Endothelial cell of umbilical vein (primary cell): ENCODE results near the gene ORM2. TPM values are rescaled to one million over a fixed set of nuclear protein-coding genes. Genes with fewer than 3 reads are reported as not detected.

Experiments used
- BruUV-seq: library from RNA; stranded (reverse); fragments of 400-500 nt; replicated peaks from 2 replicates; lab custom pipeline; 2021; lab: Mats Ljungman, UMichigan
- CTCF ChIA-PET: fragments of 300-600, 350-600 bp; sonication (Branson Sonifier 250); formaldehyde crosslinking; loops from one replicate; lab custom pipeline; 2021; ENCODE audit warnings: antibody characterized with exemption, inconsistent platforms; lab: Charles Lee
- POLR2A ChIA-PET: fragments of 300-600, 350-600 bp; sonication (Branson Sonifier 250); formaldehyde crosslinking; loops from one replicate; lab custom pipeline; 2021; ENCODE audit warnings: antibody characterized with exemption, inconsistent platforms; lab: Charles Lee
- DNase-seq: peaks from one replicate; pipeline ENCODE4 v3.0.0-alpha.2; 2011; ENCODE audit warnings: low read depth, low spot score
- FAIRE-seq: peaks from 2 replicates; lab custom pipeline; 2011; peaks lifted over from hg19 to GRCh38; lab: Jason Lieb, UNC
- H2AFZ ChIP-seq: 2 replicates; pipeline ENCODE4 v1.6.0; 2012; ENCODE audit warnings: low read depth, low read length, control low read depth, inconsistent platforms
- H3K27ac ChIP-seq: 2 replicates; pipeline ENCODE4 v1.5.1; 2011; ENCODE audit warnings: low read depth, mild to moderate bottlenecking, control low read depth, low read length, moderate library complexity; ENCODE audit not compliant: insufficient read depth
- H3K27me3 ChIP-seq, 2 experiments: 2 replicates each; pipeline versions ENCODE4 v1.6.0 to v1.6.1; 2011; ENCODE audit warnings: low read length in 2 of 2, mixed read lengths in 1 of 2; ENCODE audit not compliant: control insufficient read depth in 2 of 2, insufficient read depth in 2 of 2
- H3K36me3 ChIP-seq, 2 experiments: 2 replicates in 1 of 2; 3 replicates in 1 of 2; pipeline ENCODE4 v1.5.1; 2011; ENCODE audit warnings: low read length in 2 of 2, mild to moderate bottlenecking in 1 of 2, moderate library complexity in 1 of 2; ENCODE audit not compliant: control insufficient read depth in 2 of 2, insufficient read depth in 2 of 2; ENCODE audit errors: extremely low read depth in 1 of 2
- H3K4me1 ChIP-seq: 3 replicates; pipeline ENCODE4 v1.5.1; 2011; ENCODE audit warnings: mild to moderate bottlenecking, low read length; ENCODE audit not compliant: control insufficient read depth, insufficient read depth; ENCODE audit errors: extremely low read depth
- H3K4me2 ChIP-seq: 2 replicates; pipeline ENCODE4 v1.6.1; 2011; ENCODE audit warnings: low read length, control low read depth, mixed read lengths; ENCODE audit not compliant: insufficient read depth
- H3K4me3 ChIP-seq, 3 experiments: fragments of 200-600 bp in 1 of 3; sonication (generic), shearing (Covaris generic) in 1 of 3; replicated peaks in 1 of 3; 2 replicates each; pipeline ENCODE4 v1.5.1; 2011 to 2016; ENCODE audit warnings: control low read depth in 3 of 3, low read length in 3 of 3, mild to moderate bottlenecking in 2 of 3, inconsistent platforms in 1 of 3, low read depth in 1 of 3, moderate library complexity in 1 of 3; ENCODE audit not compliant: insufficient read depth in 1 of 3
- H3K79me2 ChIP-seq: 2 replicates; pipeline ENCODE4 v1.6.0; 2012; ENCODE audit warnings: low read length, inconsistent platforms; ENCODE audit not compliant: control insufficient read depth, insufficient read depth
- H3K9ac ChIP-seq: replicated peaks from 2 replicates; pipeline ENCODE3; 2011; ENCODE audit warnings: low read length, control low read depth; ENCODE audit not compliant: insufficient read depth; ENCODE audit errors: extremely low read depth
- H3K9me1 ChIP-seq: replicated peaks from 3 replicates; pipeline ENCODE4 v1.6.0; 2011; ENCODE audit warnings: mild to moderate bottlenecking, low read length; ENCODE audit not compliant: control insufficient read depth, insufficient read depth; ENCODE audit errors: extremely low read depth
- H3K9me3 ChIP-seq: replicated peaks from 2 replicates; pipeline ENCODE4 v1.5.1; 2012; ENCODE audit warnings: low read length, inconsistent platforms; ENCODE audit not compliant: control insufficient read depth, insufficient read depth
- H4K20me1 ChIP-seq: replicated peaks from 2 replicates; pipeline ENCODE3; 2011; ENCODE audit warnings: mild to moderate bottlenecking, low read length; ENCODE audit not compliant: control insufficient read depth, insufficient read depth; ENCODE audit errors: extremely low read depth
- CTCF ChIP-seq, 2 donors: IDR thresholded peaks; 1 replicate in 1 of 2; 2 replicates in 1 of 2; pipeline ENCODE4 v1.5.1; 2011; ENCODE audit warnings: low read length in 2 of 2, mild to moderate bottlenecking in 2 of 2, moderate library complexity in 2 of 2, control low read depth in 1 of 2, inconsistent platforms in 1 of 2, low read depth in 1 of 2; ENCODE audit not compliant: insufficient read depth in 1 of 2; ENCODE audit errors: extremely low read depth in 1 of 2
- EZH2 ChIP-seq: IDR thresholded peaks from 2 replicates; pipeline ENCODE4 v1.6.1; 2012; ENCODE audit warnings: borderline replicate concordance, low read depth, mild to moderate bottlenecking, moderate library complexity, low read length, inconsistent platforms; ENCODE audit not compliant: severe bottlenecking
- FOS ChIP-seq: IDR thresholded peaks from 2 replicates; pipeline ENCODE4 v1.6.1; 2011; ENCODE audit warnings: mild to moderate bottlenecking, low read length, moderate library complexity, borderline replicate concordance; ENCODE audit not compliant: insufficient read depth
- GATA2 ChIP-seq: IDR thresholded peaks from 2 replicates; pipeline ENCODE4 v1.7.0; 2011; ENCODE audit warnings: low read depth, mild to moderate bottlenecking, moderate library complexity, mixed read lengths, low read length; ENCODE audit not compliant: insufficient read length, insufficient read depth
- JUN ChIP-seq: IDR thresholded peaks from 2 replicates; pipeline ENCODE4 v1.6.1; 2011; ENCODE audit warnings: borderline replicate concordance, low read depth; ENCODE audit not compliant: insufficient read length, insufficient read depth
- MAX ChIP-seq: IDR thresholded peaks from 2 replicates; pipeline ENCODE4 v1.6.1; 2011; ENCODE audit not compliant: insufficient read depth, insufficient read length
- MYC ChIP-seq: IDR thresholded peaks from one replicate; pipeline ENCODE4 v1.6.1; 2011; ENCODE audit warnings: mild to moderate bottlenecking, low read depth, low read length
- POLR2A ChIP-seq: IDR thresholded peaks from 2 replicates; pipeline ENCODE4 v1.6.1; 2012; ENCODE audit warnings: low read depth, mild to moderate bottlenecking, control low read depth, low read length
- POLR2AphosphoS5 ChIP-seq: IDR thresholded peaks from 2 replicates; pipeline ENCODE4 v1.6.1; 2012; ENCODE audit warnings: low read depth, mild to moderate bottlenecking, control low read depth, low read length, moderate library complexity; ENCODE audit not compliant: insufficient read depth
- dilution Hi-C: fragments of 300-500 bp; cut with MboI; formaldehyde crosslinking; loops from one replicate; pipeline ENCODE4 v1.15.0; 2019; ENCODE audit warnings: low sequenced_read_pairs; ENCODE audit not compliant: extremely low pct_ligation_motif_present
- intact Hi-C: fragments of 100-400 bp; cut with micrococcal nuclease; formaldehyde crosslinking; loops from one replicate; pipeline ENCODE4 v1.10.0; 2022
- polyA plus RNA-seq, 4 experiments: library from polyadenylated mRNA; depleted of rRNA in 3 of 4; stranded (reverse) in 3 of 4; unstranded in 1 of 4; fragments of >200 nt; gene quantifications; 2 replicates each; pipeline versions ENCODE4 v1.2.1 to v1.2.3, GENCODE V29; 2011 to 2012; ENCODE audit warnings: missing spikeins in 1 of 4
- total RNA-seq: library from RNA; stranded (reverse); gene quantifications from 2 replicates; pipeline ENCODE4 v1.2.3, GENCODE V29; 2021

Gene ORM2
- total and polyA plus RNA-seq, 2 donors (not counting 3 experiments of a cell fraction or from before 2014, with no cell fraction given) = not detected

GRCh38 chr9:114355821-114356220, 26.2 kb downstream of the ORM2 start:
- Histone ChIP-seq H3K4me3 (no peak overlapping the region), H3K9me3 (no peaks in the 10 kb centered on the region), H3K27me3 (no peaks in the 10 kb centered on the region), H3K9me1 (no peaks in the 10 kb centered on the region), H3K27ac (no peak overlapping the region), H3K9ac (no peak overlapping the region), H3K4me2 (no peak overlapping the region), H4K20me1 (no peaks in the 10 kb centered on the region), H3K4me1 (no peaks in the 10 kb centered on the region), H3K36me3 (peaks cover 5 to 34% of the 10 kb centered on the region in 2 experiments), H3K79me2 (no peaks in the 10 kb centered on the region), H2AFZ (no peak overlapping the region)
- dilution Hi-C loops (no loop called here), intact Hi-C loops (no loop called here)
- TF ChIP-seq EZH2 = no peak
- TF ChIP-seq JUN = no peak
- TF ChIP-seq MYC = no peak
- no peak for TF ChIP-seq MAX
- no peak for TF ChIP-seq GATA2
- TF ChIP-seq FOS = no peak
- no peak for TF ChIP-seq POLR2AphosphoS5
- no peak for TF ChIP-seq POLR2A
- no peak for TF ChIP-seq CTCF (IDR thresholded peaks at IDR 0.05; ENCODE audit: extremely low read depth in 1 of 2, insufficient read depth in 1 of 2, low read depth in 1 of 2, low read length in 2 of 2)
- ChIA-PET POLR2A (no interaction called here), CTCF (no interaction called here)
- DNase-seq = no peak
- no peak for FAIRE-seq
- no TSS peak for BruUV-seq
